HG02885 (cell line): ENCODE measurements around the gene ATP2A1.

ENCODE experiments used
- ATAC-seq: cut with Tn5 transposase; IDR thresholded peaks from one replicate; pipeline ENCODE4 v1.9.1; 2021; ENCODE audit warnings: mild to moderate bottlenecking; ENCODE audit not compliant: unreplicated experiment, poor library complexity

The ATP2A1 gene

GRCh38 chr16:28878083-28878926, at the start of gene ATP2A1:
ATP2A1 (plus strand) TSS chr16:28878488; CDS start chr16:28878672, 184 bp downstream.
- no peak for ATAC-seq

GRCh38 chr16:28829747-28830146, 48.5 kb upstream of the ATP2A1 start:
- ATAC-seq: no peak

DNA sequence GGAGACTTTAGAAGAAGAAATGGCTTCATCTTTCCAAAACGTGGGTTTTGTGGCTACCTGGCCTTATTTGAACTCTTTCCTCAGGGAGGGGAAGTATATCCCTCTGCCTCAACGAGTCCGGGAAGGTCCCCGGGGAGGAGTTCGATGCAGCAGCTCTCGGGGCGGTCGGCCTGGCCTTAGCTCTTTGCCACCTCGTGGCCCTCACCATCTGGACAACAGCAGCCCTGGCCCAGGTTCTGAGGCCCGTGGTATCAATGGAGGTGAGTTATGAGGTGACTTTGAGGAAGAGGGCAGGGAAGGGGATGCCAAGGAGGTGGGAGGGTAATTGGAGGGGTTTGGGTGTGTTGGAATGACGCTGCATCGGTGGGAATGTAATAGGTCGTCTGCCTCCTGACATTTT, 47.8 kb upstream of the ATP2A1 start:
- no peak for ATAC-seq

- ATAC-seq: no peak
Measured at GRCh38 chr16:28834349-28834748, 43.9 kb upstream of the ATP2A1 start.

GRCh38 chr16:28834873-28835863, 43.1 kb upstream of the ATP2A1 start:
- ATAC-seq: no peak

GRCh38 chr16:28835864-28836760, 42.2 kb upstream of the ATP2A1 start:
- no peak for ATAC-seq

DNA sequence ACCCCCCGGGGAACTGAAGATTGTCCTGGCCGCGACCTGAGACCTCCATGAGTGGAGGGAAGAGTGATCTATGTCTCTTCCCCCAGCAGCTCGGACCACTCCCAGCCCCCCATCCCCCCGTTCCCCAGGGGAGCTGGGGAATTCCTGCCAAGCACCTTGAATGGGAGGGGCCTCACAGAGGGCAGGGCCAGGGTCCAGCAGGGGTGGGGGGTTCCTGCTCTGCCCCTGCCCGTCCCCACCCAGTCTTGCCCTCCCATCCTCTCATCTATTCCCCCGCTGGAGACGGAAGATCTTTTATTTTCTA, 41.6 kb upstream of the ATP2A1 start:
- ATAC-seq: no peak

DNA sequence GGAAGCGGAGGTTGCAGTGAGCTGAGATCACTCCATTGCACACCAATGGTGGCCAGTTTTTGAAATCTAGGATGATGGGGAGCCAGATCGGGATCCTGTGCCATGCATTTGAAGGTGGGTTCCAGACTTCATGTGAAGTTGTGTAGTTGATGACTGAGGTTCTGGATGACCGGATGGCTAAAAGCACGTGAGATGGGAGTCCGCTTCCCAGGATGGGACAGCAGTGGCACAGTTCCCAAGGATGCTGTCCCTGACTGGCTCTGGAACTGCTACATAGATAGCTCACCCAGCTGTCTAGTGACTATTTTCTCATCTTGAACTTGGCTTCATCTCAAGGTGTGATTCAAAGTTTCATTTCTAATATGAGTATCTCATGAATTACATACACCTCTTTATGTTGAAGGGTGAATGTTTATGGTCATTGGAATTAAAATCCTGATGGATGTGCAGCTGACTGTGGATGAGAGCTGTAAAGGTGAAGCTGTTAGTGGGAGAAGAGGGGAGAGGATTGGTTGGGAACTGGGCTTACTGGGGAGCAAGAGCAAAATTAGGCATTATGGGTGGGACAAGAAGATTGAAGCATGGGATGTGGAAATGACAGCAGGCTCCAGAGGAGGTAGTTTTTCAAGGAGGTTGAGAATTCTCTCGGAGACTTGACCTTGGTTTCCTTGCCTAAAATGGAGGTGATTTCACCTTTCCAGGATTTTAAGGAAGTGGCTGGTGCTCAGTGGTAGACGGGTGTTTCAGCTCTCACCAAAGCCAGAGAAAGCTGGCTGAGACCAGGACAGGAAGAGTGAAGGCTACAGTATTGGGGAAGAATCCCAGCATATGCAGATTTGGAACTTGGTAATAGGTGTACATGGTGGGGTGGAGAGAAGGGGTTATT, 40.4 kb upstream of the ATP2A1 start:
- ATAC-seq: no peak

DNA sequence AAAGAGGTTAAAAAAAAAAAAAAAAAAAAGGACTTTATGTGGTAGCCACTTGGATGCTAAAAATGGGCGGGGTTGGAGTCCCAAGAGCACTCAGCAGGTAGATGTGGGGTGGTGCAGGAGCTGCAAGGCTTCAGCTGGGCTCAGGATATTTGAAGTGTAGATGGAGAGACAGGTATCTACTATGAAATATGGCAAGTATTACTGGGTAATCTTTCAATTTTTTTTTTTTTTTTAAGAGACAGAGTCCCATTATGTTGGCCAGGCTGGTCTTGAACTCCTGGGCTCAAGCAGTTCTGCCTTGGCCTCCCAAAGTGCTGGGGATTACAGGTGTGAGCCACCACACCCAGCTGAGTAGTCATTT, 39.8 kb upstream of the ATP2A1 start:
- no peak for ATAC-seq

GRCh38 chr16:28839004-28839639, 39.2 kb upstream of the ATP2A1 start:
- ATAC-seq: no peak

DNA sequence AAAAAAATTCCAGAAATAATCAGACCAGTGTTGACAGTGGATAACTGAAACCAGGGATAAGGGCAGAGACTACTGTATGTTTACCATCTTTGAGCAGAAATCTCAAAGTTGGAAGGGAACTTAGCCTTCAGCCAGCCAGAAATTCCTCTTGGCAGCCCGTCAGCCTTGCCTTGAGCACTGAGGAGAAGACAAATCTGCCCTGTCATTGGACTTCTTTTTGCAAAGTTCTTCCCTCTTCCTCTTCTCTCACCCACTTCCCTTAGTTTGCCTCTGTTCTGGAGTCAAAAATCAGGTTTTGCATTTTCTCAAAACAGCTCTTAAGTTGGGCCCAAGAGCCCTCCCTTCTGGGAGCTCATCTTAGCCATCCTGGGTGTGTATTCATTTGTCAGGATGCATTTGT, 38.4 kb upstream of the ATP2A1 start:
- no peak for ATAC-seq

GRCh38 chr16:28842696-28843095, 35.6 kb upstream of the ATP2A1 start:
- ATAC-seq: no peak

- ATAC-seq: no peak
Measured at GRCh38 chr16:28843766-28844165, 34.5 kb upstream of the ATP2A1 start.

DNA sequence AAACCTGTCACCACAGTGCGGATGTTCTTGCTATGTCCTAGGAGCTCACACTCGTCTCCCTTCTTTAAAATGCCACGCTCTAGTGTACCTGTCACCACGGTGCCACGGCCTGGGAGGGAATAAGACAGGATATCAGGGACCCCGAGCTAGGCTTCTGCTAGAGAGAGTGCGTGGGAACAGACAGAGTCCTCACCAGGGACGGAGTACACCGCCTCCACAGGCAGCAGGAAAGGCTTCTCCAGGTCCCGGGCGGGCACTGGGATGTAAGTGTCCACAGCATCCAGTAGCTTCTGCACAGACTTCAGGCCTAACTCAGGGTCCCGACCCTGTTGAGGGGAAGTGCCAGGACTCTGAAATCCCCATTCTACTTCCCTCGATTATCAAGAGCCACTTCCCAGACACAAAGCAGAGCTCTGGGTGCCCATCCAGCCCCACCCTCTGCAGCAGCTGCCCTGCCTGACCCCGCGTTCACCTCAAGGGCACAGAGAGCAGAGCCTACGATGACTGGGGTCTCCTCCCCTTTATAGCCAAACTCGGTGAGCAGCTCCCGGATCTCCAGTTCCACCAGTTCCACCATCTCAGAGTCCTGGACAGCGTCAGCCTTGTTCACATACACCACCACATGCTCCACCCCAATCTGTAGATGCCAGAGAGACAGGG, 33.9 kb upstream of the ATP2A1 start:
- ATAC-seq: no peak

DNA sequence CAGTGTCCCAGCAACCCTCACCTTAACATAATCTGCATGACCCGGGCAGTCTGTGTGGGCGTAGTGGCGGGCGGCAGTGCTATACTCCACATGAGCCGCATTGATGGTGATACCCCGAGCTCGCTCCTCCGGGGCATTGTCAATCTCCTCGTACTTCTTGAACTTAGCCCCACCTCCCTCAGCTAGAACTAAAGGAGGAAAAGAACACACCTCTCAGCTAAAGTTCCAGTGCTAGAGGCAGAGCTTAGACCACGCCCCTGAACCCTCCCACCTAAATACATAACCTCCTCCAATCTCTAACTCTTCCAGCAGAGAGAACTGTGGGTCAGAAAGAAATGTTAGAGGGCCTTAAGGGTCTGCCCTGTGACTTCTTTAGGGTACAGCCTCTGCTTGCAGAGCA, 33.0 kb upstream of the ATP2A1 start:
- ATAC-seq: no peak

DNA sequence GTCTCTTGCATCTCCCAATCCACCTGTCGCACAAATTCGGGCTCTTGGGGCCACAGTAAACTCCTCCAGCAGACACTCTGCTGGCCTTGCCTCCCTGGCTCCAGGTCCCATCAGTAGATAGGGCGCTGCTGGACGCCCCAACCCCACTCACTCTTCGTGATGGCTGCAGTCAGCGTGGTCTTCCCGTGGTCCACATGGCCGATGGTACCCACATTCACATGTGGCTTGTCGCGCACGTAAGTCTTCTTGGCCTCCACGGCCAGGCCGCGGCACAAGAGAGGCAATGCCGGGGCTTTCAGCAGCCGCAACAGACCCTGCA, 32.6 kb upstream of the ATP2A1 start:
- ATAC-seq: peak; percentile 13

GRCh38 chr16:28846080-28846932, 32.0 kb upstream of the ATP2A1 start, which contains the start of gene TUFM:
TUFM (minus strand) TSS chr16:28846348; CDS start chr16:28846269, 79 bp downstream.
- ATAC-seq: peak; percentile 88

DNA sequence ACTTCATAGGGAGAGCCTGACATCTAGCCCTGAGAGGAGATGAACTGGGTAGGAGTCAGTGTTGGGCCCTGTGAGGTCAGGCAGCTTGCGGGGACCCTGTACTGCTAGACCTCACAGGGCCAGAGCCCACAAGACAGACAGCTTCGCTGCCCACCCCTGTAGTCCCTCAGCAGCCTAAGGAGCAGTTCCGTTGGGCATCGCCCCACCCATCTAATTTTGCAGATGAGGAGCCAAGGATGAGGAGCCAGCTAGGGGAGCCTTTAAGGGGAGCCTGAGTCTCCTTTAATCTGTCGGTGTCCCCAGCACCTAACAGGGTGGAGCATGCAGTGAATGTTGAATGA, 31.4 kb upstream of the ATP2A1 start:
- ATAC-seq: no peak
